GM18505 (cell line): ENCODE measurements around the gene PRRX2.

Source experiments
- ATAC-seq: cut with Tn5 transposase; IDR thresholded peaks from one replicate; pipeline ENCODE4 v1.9.1; 2021; ENCODE audit not compliant: unreplicated experiment
- POLR2A ChIP-seq: IDR thresholded peaks from 4 replicates; pipeline ENCODE4 v1.6.1; 2011; ENCODE audit warnings: borderline replicate concordance; ENCODE audit not compliant: insufficient read depth, insufficient read length; ENCODE audit errors: extremely low read depth

PRRX2 gene

DNA sequence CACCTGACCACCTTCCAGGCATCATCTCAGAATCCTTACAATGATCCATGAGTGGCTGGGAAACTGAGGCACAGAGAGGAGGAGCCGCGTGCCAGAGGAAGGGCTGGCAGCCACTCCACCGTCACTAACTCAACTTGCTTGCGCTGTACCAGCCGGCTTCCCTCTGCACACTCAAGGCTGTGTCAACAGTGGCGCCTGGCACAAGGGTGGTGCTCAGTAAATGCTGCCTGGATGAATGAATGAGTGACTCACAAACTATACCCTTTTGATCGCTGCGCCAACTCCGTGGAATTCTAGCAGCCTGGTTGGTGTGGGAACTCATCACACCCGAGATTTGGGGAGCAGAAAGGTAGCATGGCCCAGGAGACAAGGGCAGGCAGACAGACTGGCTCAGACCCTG is 21.9 kb downstream of the PRRX2 start:
- no peak for TF ChIP-seq POLR2A
- no peak for ATAC-seq

DNA sequence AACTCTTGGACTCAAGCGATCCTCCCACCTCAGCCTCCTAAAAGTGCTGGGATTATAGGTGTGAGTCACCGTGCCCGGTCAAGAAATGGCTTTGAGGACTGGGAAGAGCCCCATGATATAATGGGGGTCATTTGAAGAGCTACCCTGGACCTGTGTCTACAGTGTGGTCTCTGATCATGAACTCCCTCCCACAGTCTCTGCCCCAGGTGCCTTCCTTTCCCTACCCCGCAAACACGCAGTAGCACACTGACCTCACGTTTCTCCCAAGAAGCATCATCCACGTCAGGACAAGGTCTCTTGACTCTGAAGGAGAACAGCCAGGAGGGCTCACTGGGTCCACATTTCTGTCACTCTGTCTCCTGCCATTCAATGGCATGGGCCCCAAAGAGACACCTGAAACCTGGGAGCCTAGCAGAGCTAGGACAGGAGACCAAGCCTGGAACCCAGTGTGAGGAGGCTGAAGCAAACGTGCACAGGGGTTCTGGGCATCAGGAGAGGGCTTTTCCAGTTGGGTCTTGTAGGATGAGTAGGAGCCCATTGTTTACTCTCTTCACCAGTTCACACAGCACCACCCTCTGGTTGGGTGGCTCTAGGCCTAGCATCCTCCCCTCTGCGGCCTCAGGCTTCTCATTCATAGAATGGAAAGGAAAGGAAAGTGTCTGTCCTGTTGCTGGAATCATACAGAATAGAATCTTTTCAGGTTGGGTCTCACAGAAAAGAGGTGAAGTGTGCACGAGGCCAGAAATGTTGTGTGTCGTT is 23.0 kb downstream of the PRRX2 start:
- no peak for ATAC-seq
- no peak for TF ChIP-seq POLR2A

DNA sequence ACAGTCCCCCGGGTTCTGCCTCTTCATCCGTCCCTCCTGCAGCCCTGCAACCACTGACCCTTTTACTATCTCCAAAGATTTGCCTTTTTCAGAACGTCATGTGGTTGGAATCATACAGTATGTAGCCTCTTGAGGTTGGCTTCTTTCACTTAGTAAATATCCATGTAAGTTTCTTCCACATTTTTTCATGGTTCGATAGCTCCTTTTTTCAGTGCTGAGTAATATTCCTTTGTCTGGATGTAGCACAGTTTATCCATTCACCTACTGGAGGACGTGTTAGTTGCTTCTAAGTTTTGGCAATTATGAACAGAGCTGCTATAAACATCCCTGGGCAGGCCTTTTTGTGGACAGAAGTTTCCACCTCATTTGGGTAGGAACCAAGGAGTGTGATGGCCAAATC is 27.1 kb downstream of the PRRX2 start:
- no peak for ATAC-seq
- no peak for TF ChIP-seq POLR2A

DNA sequence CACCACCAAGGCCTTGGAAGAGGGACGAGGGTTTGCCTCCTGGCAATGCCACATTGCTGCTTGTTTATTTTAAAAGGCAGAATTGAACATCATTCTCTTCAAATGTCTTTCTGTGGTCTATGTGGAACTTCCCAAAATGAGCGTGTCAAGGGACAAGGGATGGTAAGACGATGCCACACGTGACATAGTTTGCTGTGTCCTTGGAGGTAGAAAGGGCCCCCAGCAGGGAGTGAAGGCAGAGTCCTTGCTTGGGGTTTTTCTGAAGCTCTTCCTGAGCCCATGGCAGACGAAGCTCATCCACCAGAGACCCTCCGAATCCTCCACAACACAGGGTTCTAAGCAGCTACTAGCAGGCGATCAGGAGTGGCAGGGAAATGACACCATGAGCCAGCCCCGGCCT is 28.3 kb downstream of the PRRX2 start:
- no peak for TF ChIP-seq POLR2A

DNA sequence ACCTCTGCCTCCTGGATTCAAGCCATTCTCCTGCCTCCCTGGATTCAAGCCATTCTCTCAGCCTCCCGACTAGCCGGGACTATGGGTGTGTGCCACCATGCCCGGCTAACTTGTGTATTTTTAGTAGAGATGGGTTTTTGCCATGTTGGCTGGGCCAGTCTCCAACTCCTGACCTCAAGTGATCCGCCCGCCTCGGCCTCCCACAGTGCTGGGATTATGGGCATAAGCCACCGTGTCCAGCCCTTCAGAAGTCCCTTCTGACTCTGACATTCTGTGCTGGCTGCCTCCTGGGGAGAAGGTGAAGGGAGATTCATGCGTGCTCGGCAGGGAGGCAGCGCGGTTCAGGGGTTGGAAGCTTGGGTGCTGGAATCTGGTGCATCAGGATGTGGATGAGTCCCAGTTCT is 28.8 kb downstream of the PRRX2 start:
- TF ChIP-seq POLR2A, result no peak
- no peak for ATAC-seq

More for the DNA sequence above, 28.3 kb downstream of the PRRX2 start:
- no peak for ATAC-seq

DNA sequence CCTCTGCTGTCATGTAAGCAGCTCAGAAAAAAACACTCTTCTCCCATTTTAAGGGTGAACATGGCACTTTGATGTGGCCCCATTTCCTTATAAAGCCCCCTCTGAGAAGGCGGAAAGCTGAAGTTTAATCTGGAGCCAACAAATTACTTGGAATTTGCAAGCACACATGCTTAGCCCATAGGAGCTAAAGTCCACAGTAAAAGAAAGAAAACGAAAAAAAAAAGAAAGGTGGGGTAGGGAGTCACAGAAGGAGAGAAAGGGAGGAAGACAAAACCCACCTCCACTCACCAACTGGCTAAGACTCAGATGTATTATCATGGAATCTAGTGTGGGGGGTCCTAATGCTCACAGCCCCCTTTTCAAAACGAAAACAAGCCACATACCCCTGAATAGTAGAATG is 30.4 kb downstream of the PRRX2 start:
- no peak for TF ChIP-seq POLR2A
- no peak for ATAC-seq

DNA sequence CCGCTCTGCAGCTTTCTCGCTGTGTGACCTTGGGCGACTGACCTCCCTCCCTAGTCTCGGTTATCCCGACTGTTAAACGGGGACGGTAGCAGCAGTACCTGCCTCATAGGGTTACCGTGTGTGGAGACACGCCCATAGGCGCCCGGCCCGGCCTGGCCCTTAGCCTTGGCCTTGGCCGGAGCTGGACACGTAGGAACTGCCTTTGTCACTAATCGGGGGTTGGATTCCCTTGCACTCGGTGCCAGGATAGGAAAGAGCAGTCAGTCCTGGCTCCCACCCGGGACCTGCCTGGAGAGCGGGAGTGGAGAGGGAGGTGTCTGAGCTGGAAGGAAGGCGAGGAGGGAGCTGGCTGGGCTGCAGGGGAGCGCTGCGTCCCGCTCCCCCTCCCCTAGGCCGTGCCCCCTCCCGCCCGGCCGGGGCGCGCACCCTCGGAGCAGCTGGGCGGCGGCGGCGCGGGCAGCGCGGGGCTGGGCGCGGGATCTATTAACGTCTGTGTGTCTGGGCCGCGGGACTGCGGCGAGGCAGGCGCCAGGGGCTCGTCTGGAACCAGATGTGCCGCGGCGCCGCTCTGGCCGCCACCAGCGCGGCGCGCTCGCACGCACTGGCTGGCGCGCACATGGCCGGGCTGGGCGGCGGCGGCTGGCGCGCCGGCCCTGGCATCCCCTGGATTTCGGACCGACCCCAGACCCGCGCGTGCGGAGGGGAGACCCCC is 31.7 kb downstream of the PRRX2 start:
- TF ChIP-seq POLR2A, result no peak
- no peak for ATAC-seq

DNA sequence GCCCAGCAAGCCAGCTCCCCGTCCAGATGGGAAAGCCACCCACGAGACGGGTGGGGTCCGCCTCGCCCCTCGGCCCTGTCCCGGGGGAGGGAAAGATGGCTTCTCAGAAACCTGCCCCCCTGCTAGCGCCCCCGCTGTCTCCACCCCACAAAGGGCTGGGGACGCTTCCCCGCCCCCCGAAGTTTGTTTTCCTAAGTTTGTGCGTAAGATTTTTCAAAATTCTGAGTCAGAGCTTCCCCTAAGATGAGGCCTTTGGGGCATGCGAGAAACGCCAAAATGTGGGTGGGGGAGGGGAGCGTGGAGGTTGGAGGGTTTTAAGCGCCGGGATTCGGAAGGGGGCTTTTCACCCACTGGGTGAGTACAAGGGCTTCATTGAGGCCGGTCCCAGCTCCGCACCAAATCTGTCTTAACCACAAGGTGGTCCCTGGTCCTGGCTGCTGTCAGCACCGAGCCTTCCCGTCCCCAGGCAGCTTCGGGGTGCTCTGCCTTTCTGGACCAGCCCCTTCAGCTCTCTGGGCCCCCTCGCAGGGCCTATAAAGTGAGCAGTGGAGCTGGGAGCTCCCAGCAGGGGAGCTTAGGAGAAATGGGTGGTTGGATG is 32.3 kb downstream of the PRRX2 start:
- TF ChIP-seq POLR2A, result no peak
- no peak for ATAC-seq

DNA sequence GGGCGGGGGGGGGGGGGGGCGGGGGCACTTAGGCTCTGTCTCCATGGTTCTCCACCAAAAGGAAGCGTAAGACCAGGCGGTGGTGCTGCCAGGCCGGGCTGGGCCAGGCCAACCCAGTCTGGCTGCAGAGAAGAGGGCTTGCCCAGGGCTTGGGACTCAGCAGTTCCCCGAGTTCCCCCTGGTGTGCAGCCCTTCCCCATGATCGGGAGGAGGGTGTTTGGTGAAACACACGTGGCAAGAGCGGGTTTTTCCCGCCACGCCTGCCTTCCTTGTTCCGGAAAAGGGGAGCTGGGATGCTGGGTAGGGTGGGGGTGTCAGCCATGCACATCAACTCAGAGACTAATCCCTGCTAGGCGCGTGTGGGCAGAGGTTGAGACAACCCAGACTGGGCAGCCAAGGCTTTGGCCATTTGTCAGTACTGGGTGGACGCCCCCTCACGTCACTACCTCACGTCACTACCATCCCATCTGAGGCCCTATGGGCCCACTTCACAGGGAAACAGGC is 32.9 kb downstream of the PRRX2 start:
- no peak for ATAC-seq
- TF ChIP-seq POLR2A, result no peak

DNA sequence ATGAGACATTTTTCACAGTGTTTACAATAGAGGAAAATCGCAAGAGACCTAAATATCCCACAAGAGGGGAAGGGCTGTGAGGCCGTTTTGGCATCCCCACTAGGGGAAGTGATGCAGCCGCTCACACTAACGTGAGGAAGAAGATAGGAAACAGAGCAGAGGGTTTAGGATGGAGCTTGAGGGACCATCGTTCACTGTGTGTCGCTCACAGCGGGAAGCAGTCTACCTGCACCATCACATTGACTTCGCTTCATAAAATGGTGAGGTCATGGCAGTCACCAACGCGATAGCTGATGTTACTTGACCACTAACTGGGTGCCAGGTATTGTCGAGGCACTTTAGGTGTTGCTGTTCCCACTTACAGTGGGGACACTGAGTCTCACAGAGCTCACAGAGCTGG is 35.6 kb downstream of the PRRX2 start:
- no peak for TF ChIP-seq POLR2A
- ATAC-seq, result no peak

DNA sequence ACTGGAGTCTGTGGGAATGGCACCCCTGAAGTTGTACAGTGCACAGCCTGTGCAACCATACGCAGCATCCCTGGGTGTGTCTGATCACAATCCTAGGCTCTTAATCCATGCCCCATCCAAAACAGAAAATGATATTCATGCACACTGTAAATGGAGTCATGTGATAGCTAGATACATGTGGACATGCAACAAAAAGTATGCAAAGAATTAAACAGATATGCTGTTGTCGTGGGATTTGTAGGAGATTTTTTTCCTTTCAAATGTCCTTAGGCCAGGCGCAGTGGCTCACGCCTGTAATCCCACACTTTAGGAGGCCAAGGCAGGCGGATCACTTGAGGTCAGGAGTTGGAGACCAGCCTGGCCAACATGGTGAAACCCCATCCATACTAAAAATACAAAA is 36.1 kb downstream of the PRRX2 start:
- no peak for ATAC-seq
- no peak for TF ChIP-seq POLR2A

DNA sequence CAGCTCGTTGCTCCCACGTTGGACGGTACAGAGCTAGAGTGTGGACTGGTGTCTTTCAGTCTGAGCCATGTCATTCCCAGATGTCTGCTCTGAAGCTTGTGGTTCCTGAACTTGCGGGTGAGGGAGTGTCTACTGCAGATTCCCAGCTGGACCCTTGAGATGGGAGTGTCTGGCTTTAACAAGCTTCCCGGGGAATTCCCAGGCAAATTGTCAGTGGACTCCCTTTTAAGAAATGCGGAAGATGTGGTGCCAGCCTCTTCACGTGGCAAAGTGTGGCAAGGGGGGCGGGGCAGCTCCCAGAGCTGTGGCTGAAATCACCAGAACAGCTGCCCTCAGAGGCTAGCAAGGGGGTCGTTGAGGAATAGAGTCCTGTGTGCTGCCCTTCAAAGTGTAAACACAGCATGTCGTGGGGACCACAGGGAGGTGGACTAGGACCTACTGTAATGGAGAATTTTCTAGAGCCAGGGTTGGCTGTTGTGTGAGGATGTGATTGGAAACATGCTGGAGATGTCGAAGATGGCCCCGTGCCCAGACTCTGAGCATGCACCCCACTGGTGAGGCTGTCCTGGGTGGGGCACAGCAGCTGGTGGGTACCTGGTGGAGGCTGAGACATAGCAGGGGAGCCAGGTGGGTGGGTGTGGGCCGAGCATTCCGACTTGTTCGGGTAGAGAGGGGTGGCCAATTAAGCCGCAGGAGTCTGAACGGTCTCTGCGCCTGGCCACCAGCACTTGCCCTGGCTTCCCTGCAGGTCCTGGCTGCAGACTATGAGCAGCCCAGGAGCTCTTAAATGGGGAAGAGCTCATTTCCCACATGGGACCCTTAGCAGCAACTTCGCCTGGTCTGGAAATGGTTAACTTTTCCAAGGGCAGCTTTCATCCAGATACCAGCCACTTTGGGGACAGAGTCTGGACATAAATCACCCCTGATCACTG is 37.4 kb downstream of the PRRX2 start:
- no peak for ATAC-seq
- TF ChIP-seq POLR2A, result no peak

DNA sequence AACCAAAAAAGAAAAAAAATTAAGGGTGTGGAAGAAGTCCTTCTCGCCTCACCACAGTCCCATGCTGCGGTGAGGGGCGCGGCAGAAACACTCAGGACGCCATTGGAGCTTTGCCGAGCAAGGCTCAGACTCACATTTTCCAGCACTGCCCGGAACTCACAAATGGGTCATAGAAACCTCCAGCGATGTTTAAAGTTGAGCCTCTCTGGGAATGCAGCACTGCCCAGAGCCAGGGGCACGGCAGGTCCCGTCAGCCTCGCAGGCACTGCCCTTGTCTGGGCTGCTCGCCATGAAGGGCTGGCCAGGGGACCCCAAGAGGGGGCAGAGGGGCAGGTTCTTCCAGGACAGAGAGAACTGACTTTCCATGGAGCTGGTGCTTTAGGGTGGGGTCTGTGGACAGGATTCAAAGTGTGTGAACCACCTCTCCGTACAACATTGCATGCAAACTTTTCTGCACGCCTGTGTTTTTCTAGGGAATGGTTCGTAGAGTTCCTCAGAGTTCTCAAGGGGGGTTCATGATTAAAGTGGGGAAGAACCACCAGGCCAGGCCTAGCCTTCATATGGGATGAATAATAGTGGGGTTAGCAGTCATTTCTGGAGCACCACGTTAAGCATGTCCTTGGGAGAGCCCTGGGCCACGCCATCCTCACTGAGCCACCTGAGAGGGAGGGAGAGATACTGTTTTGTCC is 38.4 kb downstream of the PRRX2 start:
- no peak for ATAC-seq
- no peak for TF ChIP-seq POLR2A

DNA sequence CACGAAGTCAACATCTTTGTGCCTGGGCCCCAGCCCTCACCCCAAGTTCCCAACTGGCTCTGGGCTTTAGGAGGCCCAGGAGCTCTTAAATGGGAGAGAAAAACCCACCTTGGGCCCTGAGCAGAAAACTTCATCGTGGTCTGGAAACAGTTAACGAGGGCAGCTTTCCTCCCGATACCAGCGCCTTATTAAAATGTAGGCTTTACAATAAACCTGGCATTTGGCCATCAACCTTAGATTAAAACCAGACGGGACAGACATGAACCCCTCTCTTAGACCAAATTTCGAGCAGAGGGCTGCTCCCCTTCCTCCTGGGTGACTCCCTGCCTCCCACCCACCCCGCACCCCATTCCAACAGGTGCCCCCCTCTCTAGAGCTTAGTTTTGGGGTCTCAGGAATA is 39.4 kb downstream of the PRRX2 start:
- TF ChIP-seq POLR2A, result no peak
- ATAC-seq, result no peak
